ENCODE results near the gene FOXN3.
A peak's percentile ranks its signal among the peaks of the same experiment; 100 is the strongest.

- TF ChIP-seq CTCF (IDR thresholded peaks at IDR 0.05) = no peak
- TF ChIP-seq POLR2A (IDR thresholded peaks at IDR 0.05) = peak; percentile 65
Measured at GRCh38 chr14:89417091-89417464, at the start of gene FOXN3.
